GM19467 (cell line): ENCODE data around the gene LYPD1.

Source experiments
- ATAC-seq: cut with Tn5 transposase; IDR thresholded peaks from one replicate; pipeline ENCODE4 v1.9.1; 2021; ENCODE audit warnings: mild to moderate bottlenecking, moderate library complexity; ENCODE audit not compliant: unreplicated experiment

The LYPD1 gene

DNA sequence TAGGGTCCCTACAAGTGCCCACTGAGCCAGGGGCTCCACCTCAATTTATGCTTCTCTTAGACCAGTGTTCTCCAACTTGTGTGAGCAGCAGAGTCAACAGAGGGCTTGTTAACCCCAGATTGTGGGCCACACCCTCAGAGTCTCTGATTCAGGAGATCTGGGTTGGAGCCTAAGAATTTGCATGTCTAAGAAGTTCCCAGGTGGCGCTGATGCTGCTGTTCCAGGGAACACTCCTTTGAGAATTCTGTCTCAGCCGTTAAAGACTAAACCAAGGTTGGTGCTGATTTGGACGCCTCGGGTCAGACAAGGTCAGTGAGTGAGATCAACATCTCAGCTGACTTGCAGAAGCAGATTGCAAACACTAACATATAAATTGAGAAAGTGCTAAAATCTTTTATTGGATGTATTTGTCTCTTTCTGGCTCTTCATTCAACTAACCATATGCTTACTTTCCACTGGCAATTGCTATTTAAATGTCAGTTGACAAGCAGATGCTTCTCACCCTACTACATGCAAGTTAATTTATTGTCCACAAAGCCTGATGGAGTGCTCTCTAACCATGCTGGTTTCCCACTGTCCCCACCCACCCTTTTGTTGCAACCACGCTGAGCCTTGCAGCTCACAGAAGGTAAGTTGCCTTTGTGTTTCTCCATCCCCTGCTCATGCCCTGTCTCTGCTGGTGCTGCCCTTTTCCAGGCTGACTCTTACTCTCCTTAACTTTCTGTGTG lies 31.5 kb downstream of the LYPD1 start:
- no peak for ATAC-seq

DNA sequence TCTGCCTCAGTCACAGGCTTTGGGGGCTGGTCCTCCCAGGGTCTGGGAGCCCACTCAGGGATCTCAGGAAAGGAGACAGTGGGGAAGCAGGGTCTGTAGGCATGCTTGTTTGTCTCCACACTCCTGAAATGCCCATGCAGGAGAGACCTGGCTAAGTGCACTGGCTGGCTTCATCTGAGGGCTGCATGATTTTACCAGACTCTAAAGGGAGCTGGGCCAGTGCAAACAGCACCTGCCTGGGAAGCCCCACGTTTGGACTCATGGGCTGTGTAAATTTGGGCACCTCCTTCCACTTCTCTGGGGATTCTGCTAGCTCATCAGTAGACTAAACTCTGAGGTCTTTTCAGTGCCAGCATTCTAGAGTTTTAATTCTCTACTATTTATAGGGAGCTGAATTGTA lies 33.7 kb downstream of the LYPD1 start:
- ATAC-seq = no peak

DNA sequence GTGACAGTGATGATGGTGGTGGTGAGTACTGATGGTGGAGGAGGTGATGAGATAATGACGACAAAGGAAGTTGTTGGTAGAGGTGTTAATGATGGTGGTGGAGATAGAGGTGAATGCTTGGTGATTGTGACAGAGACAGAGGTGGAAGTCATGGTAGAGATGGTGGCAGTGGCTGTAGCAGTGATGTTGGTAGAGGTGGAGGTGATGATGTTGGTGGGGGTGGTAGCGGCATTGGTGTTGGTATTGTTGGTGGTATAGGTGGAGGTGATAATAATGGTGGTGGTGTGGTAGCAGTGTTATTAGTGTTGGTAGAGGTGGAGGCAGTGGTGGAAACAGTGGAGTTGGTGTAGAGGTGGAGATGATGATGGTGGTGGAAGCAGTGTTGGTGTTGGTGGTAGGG lies 36.4 kb downstream of the LYPD1 start:
- no peak for ATAC-seq

DNA sequence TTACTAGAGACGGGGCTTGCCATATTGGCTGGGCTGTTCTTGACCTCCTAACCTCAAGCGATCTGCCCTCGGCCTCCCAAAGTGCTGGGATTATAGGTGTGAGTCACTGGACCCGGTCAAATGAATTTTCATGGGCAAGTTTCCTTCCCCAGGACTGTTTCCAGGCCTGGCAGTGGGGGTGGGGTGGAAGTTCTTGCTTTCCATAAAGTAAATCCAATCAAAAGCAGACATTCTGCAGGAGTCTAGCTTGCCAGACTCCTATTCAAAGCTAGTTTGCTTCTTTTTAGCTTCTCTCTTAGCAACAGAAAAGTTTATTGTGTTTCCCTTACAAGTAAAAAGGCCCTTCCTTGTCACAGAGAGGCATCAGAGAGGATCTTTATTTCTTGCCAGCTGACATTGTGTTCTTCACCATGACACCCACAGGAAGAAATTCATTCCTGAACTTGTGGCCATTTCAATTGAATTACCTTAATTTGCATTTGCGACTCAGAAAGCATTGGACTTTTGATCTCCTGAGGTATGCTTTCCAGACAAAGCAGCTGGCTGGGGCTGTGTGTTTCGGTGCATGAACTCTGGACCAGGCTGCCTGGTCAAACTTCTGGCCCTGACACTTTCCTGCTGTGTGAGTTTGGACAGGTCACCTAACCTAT lies 37.9 kb downstream of the LYPD1 start:
- no peak for ATAC-seq

DNA sequence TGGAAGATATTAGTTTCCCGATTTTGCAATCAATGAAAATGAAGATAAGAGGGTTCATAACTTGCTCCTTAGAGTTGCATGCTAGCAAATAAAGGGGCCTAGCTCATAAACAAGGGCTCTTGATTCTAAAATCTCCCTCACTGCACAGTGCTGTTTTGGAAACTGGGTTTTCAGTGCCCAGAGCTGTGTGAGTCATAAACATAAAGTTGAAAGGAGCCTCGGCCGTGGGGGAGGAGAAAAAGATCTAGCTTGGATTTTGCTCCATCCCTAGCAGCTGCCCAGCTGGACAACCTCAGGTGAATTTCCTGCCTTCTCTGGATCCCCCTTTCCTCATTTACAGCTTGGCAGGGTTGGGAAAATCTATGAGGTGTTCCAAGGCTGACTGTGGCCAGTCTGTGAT lies 42.5 kb downstream of the LYPD1 start:
- no peak for ATAC-seq

DNA sequence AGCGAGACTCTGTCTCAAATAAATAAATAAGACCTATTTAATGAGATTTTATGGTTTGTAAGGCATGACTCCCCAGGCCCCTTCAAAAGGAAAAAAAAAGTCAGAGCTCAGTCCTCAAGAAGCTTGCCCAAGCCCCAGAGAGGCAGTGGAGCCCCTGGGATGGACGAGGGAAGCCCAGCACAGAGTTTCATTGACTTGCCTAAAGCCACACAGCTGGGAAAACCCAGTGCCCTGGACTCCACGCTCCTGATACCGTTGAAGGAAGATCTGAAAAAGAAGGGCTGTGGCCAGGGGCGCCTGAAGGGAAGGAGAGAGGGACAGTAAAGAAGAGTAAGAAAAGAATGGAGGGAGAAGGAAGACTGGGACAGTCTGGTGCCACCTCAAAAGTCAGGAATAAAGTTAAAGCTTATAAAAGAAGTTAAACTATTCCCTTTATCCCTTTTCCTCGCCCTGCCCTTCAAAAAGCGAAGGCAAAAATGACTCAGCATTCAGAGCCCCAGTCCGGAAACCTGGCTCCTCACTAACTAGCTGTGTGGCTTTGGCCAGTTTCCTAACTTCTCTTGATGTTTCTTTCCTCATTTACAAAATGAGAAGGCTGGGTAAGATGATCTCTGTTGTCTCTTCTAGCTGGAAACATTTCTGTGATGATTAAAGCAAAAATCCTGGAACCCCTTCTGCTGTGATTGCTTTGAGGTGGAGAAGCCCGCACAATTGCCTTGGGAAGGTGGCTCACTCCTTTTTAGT lies 46.7 kb downstream of the LYPD1 start:
- no peak for ATAC-seq

DNA sequence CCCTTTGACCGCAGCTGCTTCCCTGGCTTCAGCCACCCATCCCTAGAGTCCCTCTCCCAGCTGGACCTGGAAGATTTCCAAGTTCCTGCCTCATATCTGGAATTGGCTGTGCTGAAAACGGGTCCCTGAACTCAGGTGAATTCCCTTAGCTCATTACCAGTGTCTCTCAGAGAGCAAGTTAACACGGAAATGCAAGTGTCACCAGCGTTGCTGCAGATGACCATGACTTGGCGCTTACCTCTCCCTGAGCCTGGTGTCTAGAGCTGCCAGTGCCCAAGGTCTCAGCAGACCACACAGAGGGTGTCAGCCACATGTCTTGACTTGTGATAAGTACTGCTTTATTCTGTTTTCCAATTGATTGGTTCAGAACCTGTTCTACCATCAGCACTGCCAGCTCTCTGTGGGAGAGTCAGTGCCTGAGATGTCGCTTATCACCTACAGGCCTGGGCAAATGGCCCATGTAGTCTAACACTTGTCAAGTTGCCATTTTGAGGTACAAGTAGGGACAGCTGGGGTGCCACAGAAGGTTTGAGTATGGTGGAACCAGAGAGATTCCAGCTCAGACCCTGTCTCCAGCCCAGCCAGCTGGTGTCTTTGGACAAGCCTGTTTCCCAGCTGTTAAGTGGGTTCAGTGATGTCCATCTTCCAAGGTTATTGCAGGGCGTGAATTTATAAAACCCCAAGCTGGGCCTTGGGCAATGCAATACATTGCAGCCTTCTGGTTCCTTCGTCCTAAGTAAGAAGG lies 48.7 kb downstream of the LYPD1 start:
- ATAC-seq = no peak

DNA sequence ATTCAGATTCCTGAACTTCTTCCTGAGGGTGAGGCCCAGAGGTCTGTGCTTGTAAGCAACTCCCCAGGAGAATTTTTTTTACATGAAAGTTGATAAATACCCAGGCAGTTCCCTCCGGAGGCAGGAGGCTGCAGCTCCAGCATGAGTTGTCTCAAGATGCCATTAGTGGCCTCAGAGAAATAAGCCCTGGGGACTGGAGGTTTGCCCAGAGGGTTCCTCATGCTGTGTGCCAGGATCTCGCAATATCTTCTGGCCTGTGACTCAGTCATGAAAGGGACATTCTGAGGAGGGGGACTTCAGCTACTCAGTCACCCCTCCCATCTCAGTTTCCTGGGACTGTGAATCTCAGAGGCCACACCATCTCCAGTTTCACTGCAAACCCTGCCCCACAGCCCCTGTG lies 49.9 kb downstream of the LYPD1 start:
- ATAC-seq = no peak

DNA sequence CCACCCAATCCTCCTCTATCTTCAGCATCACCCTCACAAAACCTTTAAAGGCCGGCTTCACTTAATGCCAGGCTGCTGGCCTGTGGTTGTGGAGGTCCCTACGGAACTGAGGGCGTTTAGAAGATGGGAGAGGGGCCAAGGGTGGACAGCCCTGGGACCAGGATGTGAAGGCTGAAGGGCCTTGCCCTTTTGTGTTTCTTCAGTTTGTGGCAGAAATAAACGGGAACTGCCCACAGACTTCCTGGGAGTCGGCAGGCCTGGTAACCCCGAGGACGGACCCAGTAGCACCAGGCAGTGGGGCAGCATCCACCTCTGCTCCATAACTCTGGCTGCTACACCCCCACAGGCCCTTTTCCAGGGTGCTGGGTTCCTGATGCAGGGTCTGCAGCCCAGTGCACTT lies 51.3 kb downstream of the LYPD1 start:
- no peak for ATAC-seq

DNA sequence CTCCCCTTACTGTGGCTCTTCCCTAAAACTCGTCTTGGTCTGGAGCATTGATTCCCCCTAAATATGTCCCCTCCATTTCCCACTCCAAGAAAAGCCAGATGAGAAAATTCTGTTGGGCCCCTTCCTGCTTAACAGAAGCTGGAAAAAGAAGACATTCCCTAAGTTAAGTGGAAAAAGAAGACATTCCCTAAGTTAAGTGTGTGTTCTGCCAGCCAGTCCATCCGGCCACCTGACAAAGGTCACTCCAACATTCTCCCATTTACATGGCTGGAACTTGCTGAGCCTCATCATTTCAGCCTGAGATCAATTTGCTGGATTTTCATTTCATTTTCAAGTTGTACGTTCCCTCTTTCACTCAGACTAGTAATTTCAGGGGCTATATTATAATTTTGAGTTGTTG lies 52.0 kb downstream of the LYPD1 start:
- no peak for ATAC-seq

DNA sequence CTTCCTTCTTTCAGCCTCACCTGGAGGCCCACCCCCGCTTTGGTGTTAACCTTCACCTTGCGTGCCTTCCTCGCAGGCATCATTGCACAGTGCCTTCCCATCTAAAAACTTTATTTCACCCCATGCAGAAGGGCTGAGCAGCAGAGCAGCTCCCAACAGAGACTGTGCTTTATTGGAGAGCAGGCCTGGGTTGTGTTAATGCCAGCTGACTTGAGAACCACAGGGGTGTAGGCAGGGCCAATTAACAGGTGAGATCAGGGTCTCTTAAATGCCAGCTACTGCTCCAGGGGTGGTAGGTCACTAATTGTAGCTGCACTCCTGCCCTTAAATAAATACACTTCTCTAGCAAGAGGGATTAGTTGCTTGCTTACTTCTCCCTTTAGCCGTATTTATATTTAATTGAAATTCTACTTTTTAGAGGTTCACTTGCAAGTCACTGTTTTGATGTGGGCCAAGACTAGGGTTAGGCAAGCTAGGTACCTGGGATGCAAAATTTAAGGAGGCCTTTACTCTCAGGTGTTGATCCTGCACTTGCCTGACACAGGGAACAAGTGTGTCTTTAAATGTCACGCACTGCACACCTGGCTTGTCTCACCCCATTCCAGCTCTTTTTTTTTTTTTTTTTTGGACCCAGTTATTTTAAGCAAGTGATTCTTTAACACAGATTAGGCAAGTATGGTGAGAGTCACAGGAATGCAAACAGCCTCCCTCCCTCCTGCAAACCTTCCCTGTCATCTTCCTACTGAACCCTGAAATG lies 54.5 kb downstream of the LYPD1 start:
- no peak for ATAC-seq

DNA sequence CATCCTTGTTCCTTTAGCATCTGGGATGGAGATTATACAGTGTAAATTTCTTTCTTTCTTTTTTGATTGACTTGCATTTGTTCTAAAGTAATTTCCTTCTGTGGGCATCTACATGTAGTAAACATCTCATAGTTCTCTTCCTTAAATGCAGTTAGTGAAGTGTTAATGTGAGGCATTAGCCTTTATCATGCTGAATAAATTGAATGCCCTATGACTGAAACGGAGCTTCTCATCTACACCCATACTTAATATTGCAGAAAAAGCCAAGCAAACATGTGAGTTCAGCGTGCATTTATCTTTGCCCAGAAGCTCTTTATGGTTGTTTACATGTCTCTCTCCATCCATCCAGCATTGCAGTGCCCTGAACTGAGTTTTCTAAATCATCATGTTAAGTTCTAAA lies 58.3 kb downstream of the LYPD1 start:
- ATAC-seq = no peak

DNA sequence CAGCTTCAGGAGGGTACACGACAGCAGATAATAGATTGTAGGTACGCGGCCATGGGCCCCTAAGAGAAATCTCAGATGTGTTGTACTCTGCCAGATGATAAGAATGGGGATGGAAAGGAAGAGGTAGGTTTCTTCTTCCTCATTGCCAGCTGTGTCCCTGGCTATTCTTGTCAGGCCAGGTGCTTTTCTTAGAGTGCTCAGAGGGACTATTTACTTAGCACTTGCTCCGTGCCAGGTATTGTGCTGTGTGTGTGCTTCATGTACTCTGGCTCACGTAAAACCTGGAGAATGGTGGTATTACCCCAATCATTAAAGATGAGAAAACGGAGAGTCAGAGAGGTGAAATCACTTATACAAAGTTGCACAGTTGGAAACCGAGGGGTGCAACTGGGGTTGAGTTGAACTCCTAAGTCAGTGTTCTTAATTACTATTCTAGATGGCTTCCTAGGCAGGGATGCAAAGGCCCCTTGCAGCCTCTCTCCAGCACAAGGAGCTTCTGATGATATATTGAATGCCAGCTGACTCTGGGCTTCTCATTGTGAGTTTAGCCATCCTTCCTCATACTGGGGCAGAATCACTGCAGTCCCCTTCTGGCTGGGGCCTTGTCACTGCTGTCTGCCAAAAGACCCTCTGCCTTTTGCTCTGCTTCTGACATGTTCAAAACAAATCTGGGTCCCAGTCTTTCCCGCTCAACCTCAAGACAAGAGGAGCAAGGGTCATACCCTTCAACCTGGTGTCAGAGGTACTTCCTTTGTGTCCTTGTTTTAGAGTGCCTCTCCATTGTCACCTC lies 60.7 kb downstream of the LYPD1 start:
- ATAC-seq = no peak

DNA sequence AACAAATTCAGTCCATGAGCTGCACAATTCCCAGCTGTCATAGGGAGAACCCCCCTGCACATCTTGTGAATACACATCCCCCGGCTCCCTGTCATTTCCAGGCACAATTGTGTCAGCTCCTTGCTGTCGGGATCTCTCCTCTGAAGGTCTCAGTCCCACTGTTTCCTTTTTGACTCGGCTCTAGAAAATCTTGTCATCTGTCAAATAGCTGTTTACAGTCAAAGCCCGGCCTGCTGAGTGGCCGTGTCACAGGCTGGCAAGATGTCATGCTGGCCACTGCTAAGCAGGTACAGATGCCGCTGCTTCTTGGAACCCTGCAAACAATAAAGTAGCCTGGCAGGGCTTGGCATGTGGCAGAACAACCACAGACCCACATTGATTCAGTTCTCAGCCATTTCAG lies 61.7 kb downstream of the LYPD1 start:
- ATAC-seq = no peak

DNA sequence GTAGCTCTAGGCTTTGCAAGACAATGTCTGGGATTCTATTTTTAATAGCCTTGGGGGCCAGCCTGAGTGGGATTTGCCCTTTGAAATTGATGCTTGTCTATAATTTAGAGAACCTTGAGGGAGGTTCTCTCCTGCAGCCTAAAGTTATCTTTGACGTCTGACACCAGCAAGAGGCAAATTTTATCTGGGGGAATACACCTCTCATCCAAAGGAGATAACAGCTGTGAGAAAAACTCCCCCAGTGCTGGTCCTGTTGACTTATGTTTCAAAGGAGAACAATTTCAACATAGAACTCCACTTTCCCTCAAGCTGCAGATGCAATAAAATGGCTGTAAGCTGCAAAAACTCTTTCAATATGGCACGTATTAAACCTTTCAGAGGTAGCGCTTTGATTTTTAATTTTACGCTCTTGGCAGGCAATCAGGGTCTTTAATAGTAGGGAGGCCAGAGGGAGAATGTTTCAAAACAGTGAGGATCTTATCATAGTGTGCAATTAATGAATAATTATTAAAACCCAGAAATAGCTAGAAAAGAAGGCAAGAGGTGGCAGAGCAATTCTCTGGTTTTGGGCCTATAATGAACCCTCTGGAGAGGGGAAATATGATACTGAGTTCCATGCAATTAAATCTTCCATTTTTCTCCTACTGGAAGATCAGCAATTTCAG lies 62.4 kb downstream of the LYPD1 start:
- no peak for ATAC-seq

DNA sequence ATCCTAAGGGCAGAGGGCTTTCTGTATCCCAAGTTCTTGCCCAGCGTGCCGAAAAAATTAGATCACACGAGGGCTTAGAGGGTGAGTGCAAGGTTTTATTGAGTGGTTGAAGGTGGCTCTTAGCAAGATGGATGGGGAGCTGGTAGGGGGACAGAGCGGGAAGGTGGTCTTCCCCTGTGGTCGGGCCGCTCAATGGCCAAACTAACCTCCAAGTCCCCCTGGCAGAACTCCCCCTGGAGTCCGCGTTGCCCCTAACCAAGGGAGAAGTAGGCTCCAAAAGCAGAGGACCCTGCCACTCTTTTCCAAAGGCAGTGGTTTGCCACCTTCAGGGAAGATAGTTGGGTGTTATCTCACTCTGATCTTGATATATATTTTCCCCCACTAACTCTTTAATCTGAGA lies 63.4 kb downstream of the LYPD1 start:
- no peak for ATAC-seq

DNA sequence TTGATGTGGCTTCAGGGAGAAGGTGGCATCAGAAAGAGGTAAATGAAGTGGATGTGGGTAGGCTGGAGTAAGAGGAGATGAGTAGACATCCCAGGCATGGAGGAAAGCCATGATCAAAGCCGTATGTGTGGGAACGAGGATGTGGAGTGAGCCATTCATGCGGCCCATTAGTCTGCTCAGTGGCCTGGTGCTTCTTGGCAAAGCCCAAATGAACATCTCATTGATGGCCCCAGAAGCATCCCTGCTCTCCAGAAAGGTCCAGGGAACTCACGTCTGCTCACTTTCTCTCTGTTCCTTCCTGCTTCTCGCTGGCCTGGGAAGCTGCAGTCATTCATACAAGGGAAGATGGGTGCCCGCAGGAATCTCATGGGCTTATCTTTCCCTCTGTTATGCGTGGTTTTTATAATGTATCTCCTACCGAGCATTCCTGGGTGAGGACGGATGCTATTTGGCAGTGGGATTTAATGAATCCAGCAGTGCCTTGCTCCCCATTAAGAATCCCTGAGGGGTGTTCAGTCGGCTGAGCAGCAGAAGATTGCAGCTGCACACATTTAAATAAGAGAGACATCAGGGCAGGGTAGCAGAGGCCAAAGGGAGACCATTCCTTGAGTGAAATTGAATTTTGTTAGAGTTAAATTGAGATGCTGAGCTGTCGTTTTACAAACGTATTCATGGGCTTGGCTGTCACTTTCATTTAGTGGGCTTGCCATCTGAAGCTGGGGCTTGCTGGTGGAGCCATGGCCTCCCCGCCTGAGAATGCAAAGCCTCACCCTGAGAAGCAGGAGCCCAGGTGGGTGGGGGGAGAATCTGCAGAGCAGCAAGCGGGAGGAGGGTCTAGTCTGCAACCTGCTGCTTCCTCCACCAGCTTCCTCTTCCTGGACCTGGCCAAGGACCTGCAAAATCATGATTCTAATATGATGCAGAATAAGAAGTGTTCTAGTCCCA lies 64.5 kb downstream of the LYPD1 start:
- ATAC-seq = no peak

DNA sequence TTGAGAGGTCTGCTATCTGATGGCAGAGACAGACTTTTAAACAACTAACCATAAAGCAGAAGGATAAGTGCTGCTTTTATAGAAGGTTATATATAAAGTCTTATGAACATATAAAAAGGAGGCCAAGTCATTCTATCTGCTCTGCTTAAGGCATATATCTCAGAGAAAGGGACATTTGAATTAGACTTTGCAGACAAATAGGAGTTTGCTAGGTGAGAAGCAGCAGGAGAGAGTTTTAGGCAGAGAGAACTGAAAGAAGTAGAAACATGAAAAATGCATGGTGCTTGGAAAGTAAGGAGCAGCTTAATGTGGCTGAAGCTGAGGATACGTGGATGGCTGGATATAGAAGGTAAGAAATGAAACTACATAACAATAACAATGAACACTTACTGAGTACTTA lies 65.4 kb downstream of the LYPD1 start:
- no peak for ATAC-seq
